DMS114 treated with DMSO at 0.1 percent for 48 hours (cell line): ENCODE data around the gene STX1B.
"Not testable (repeated sequence)": the region's sequence is repeated elsewhere in the genome, so short reads cannot be mapped to it uniquely, and the experiment has no call there.

Experiments
- DNase-seq: peaks from one replicate; lab custom pipeline; 2025; ENCODE audit not compliant: unreplicated experiment; lab: John Stamatoyannopoulos, UW

The STX1B gene

GRCh38 chr16:30953511-30954124 lies 56.8 kb downstream of the STX1B start:
- peak; percentile 43 for DNase-seq

- DNase-seq = no peak
Observed at GRCh38 chr16:30953111-30953510, 57.3 kb downstream of the STX1B start.

GRCh38 chr16:30951750-30952149 lies 58.7 kb downstream of the STX1B start:
- DNase-seq = no peak

GRCh38 chr16:30951193-30951592 lies 59.2 kb downstream of the STX1B start:
- no peak for DNase-seq

- no peak for DNase-seq
Observed at GRCh38 chr16:30950516-30951065, 59.8 kb downstream of the STX1B start.

- DNase-seq = no peak
Observed at GRCh38 chr16:30949650-30950515, 60.6 kb downstream of the STX1B start.

- peak; percentile 50 for DNase-seq
Observed at GRCh38 chr16:30948667-30949649, 61.5 kb downstream of the STX1B start, which contains the start of gene ORAI3. Gene ORAI3, plus strand, starts transcription at chr16:30949068. Its CDS starts 222 bp downstream, at chr16:30949290.

GRCh38 chr16:30947859-30948666 lies 62.4 kb downstream of the STX1B start:
- DNase-seq = peak; percentile 98

- no peak for DNase-seq
Observed at GRCh38 chr16:30947541-30947858, 62.9 kb downstream of the STX1B start.

GRCh38 chr16:30946671-30947540 lies 63.5 kb downstream of the STX1B start:
- no peak for DNase-seq

- DNase-seq = no peak
Observed at GRCh38 chr16:30944352-30944751, 66.1 kb downstream of the STX1B start.

GRCh38 chr16:30942426-30942806 lies 68.0 kb downstream of the STX1B start:
- DNase-seq = no peak

- DNase-seq = peak; percentile 15
Observed at GRCh38 chr16:30941600-30942425, 68.6 kb downstream of the STX1B start.

GRCh38 chr16:30939571-30939970 lies 70.9 kb downstream of the STX1B start:
- not testable (repeated sequence) for DNase-seq
